AG10803 (cell line): ENCODE measurements around the gene PDF.
"Not testable (repeated sequence)": the region's sequence is repeated elsewhere in the genome, so short reads cannot be mapped to it uniquely, and the experiment has no call there.

Experiments used
- DNase-seq: peaks from one replicate; pipeline ENCODE4 v3.0.0; 2010; ENCODE audit warnings: low read depth
- H3K4me3 ChIP-seq: 2 replicates; pipeline ENCODE4 v1.5.1; 2011; ENCODE audit warnings: mild to moderate bottlenecking, low read length, control low read depth
- CTCF ChIP-seq: conservative IDR thresholded peaks from 2 replicates; pipeline ENCODE4 v1.5.1; 2011; ENCODE audit warnings: mild to moderate bottlenecking, low read length, control low read depth, inconsistent platforms

PDF gene

GRCh38 chr16:69294051-69294450 is 36.3 kb downstream of the PDF start:
- peak; percentile 42 for DNase-seq
- H3K4me3 ChIP-seq = no peak overlapping the region
- no peak for TF ChIP-seq CTCF

GRCh38 chr16:69293401-69293800 is 37.0 kb downstream of the PDF start:
- no peak for TF ChIP-seq CTCF
- DNase-seq = no peak
- no peak overlapping the region for H3K4me3 ChIP-seq

- not testable (repeated sequence) for DNase-seq, H3K4me3 ChIP-seq
These were observed 38.7 kb downstream of the PDF start for GRCh38 chr16:69291657-69292056.

GRCh38 chr16:69286941-69287713 is 43.3 kb downstream of the PDF start:
- no peak overlapping the region for H3K4me3 ChIP-seq
- peak; percentile 75 for DNase-seq
- peak; percentile 67 for TF ChIP-seq CTCF

GRCh38 chr16:69285240-69285639 is 45.1 kb downstream of the PDF start:
- no peak overlapping the region for H3K4me3 ChIP-seq
- no peak for TF ChIP-seq CTCF
- DNase-seq = no peak

- no peak for TF ChIP-seq CTCF
- DNase-seq = no peak
- H3K4me3 ChIP-seq = no peak overlapping the region
These were observed 46.5 kb downstream of the PDF start for GRCh38 chr16:69283851-69284250.

GRCh38 chr16:69277413-69277812 is 53.0 kb downstream of the PDF start:
- no peak overlapping the region for H3K4me3 ChIP-seq
- peak; percentile 58 for DNase-seq
- TF ChIP-seq CTCF = no peak
